Caco-2 (cell line): ENCODE measurements around the gene ST3GAL3. TPM values are rescaled to one million over a fixed set of nuclear protein-coding genes. Genes with fewer than 3 reads are reported as not detected.

Source experiments
- BruUV-seq: library from RNA; stranded (reverse); fragments of 400-500 nt; replicated peaks from 2 replicates; lab custom pipeline; 2021; lab: Mats Ljungman, UMichigan
- CTCF ChIA-PET: fragments of 300-600 bp; sonication (Branson Sonifier 250); formaldehyde crosslinking; loops from one replicate; lab custom pipeline; 2022; ENCODE audit warnings: antibody characterized with exemption; lab: Charles Lee
- POLR2A ChIA-PET: fragments of 300-600 bp; sonication (Branson Sonifier 250); formaldehyde crosslinking; loops from one replicate; lab custom pipeline; 2022; ENCODE audit warnings: antibody characterized with exemption; lab: Charles Lee
- DNase-seq, 2 experiments: peaks; one replicate each; pipeline versions ENCODE4 v3.0.0 to v3.0.0-alpha.2; 2020 to 2022
- H3K27me3 ChIP-seq: replicated peaks from 2 replicates; pipeline ENCODE4 v1.6.0; 2011; ENCODE audit warnings: low read length; ENCODE audit not compliant: control insufficient read depth, insufficient read depth
- H3K36me3 ChIP-seq: 2 replicates; pipeline ENCODE4 v1.5.1; 2011; ENCODE audit warnings: low read length; ENCODE audit not compliant: control insufficient read depth, insufficient read depth
- H3K4me1 ChIP-seq: fragments of 250-450 bp; sonication (Bioruptor Pico); 2 replicates; pipeline ENCODE4 v1.5.1; 2020; ENCODE audit warnings: mild to moderate bottlenecking
- H3K4me3 ChIP-seq: 2 replicates; pipeline ENCODE4 v1.5.1; 2011; ENCODE audit warnings: low read depth, mild to moderate bottlenecking, control low read depth, low read length
- H3K9me3 ChIP-seq: fragments of 250-450 bp; sonication (Bioruptor Pico); 2 replicates; pipeline ENCODE4 v1.5.1; 2020; ENCODE audit warnings: mild to moderate bottlenecking, moderate library complexity
- H3K27ac Mint-ChIP-seq: one replicate; pipeline ENCODE4 v1.8.0; 2022; ENCODE audit warnings: mixed read lengths; ENCODE audit not compliant: unreplicated experiment
- H3K27me3 Mint-ChIP-seq: one replicate; pipeline ENCODE4 v1.8.0; 2022; ENCODE audit warnings: mixed read lengths; ENCODE audit not compliant: insufficient read depth, unreplicated experiment
- H3K36me3 Mint-ChIP-seq: one replicate; pipeline ENCODE4 v1.8.0; 2022; ENCODE audit warnings: mild to moderate bottlenecking, mixed read lengths; ENCODE audit not compliant: insufficient read depth, unreplicated experiment
- H3K4me1 Mint-ChIP-seq: one replicate; pipeline ENCODE4 v1.8.0; 2022; ENCODE audit warnings: low read depth, mixed read lengths; ENCODE audit not compliant: unreplicated experiment
- H3K4me3 Mint-ChIP-seq: one replicate; pipeline ENCODE4 v1.8.0; 2022; ENCODE audit warnings: mild to moderate bottlenecking, moderate library complexity, mixed read lengths; ENCODE audit not compliant: unreplicated experiment
- H3K9me3 Mint-ChIP-seq: one replicate; pipeline ENCODE4 v1.8.0; 2022; ENCODE audit warnings: mixed read lengths; ENCODE audit not compliant: unreplicated experiment
- intact Hi-C: fragments of 100-400 bp; cut with micrococcal nuclease; formaldehyde crosslinking; loops from one replicate; pipeline ENCODE4 v1.10.0; 2022; ENCODE audit not compliant: unreplicated experiment
- total RNA-seq: library from RNA; stranded (reverse); gene quantifications from 2 replicates; pipeline ENCODE4 v1.2.3, GENCODE V29; 2022
- TF ChIP-seq, protein P1 (sequence below), 2 experiments: fragments of 200-600 bp in 1 of 2; IDR thresholded peaks; 1 replicate in 1 of 2; 2 replicates in 1 of 2; pipeline versions ENCODE4 v1.5.1 to v1.8.0; 2011 to 2022; ENCODE audit warnings: antibody characterized with exemption in 1 of 2, control low read depth in 1 of 2, inconsistent platforms in 1 of 2, low read depth in 1 of 2, low read length in 1 of 2, mild to moderate bottlenecking in 1 of 2, moderate library complexity in 1 of 2; ENCODE audit not compliant: insufficient read depth in 1 of 2, severe bottlenecking in 1 of 2, unreplicated experiment in 1 of 2

The ST3GAL3 gene
- total RNA-seq, 1 experiment from 2014 or later, result 5.6 TPM

DNA sequence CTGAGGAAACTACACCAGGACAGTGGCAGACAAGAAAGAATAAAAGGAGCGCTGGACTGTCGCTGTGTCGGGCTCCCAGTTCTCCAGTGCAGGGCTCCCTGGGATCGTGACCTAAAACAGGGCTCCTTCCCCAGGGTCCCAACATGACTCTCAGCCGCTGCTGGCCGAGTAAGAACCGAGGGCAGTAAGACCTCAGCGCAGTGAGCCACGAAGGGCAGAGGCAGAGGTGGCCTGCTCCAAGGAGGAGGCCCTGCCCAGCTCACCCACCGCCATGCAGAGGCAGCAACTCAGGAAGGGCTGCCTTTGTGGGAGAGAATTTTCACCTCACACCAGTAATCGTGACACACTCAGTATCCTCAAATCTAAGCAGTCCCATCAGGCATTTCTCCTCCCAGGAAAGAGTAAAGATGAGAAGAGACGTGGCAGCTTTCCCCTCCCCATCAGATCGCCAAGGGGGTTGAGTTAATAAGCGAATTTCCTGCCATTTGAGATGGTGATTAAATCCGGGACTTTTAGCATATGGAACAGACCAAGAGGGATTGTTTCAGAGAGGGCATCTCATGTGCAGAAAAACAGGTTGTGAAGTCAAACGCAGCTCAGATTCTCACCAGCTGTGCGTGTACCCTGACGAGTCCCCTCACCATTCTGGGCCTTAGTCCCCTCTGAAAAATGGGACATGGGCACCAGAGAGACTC is 206.5 kb downstream of the ST3GAL3 start:
- TF ChIP-seq, protein P1, sequence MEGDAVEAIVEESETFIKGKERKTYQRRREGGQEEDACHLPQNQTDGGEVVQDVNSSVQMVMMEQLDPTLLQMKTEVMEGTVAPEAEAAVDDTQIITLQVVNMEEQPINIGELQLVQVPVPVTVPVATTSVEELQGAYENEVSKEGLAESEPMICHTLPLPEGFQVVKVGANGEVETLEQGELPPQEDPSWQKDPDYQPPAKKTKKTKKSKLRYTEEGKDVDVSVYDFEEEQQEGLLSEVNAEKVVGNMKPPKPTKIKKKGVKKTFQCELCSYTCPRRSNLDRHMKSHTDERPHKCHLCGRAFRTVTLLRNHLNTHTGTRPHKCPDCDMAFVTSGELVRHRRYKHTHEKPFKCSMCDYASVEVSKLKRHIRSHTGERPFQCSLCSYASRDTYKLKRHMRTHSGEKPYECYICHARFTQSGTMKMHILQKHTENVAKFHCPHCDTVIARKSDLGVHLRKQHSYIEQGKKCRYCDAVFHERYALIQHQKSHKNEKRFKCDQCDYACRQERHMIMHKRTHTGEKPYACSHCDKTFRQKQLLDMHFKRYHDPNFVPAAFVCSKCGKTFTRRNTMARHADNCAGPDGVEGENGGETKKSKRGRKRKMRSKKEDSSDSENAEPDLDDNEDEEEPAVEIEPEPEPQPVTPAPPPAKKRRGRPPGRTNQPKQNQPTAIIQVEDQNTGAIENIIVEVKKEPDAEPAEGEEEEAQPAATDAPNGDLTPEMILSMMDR (IDR thresholded peaks at IDR 0.05; ENCODE audit: insufficient read depth in 1 of 2, low read depth in 1 of 2, low read length in 1 of 2, severe bottlenecking in 1 of 2, unreplicated experiment in 1 of 2), result no peak
- CTCF ChIA-PET, result interaction anchor here (0.6 to 3.1 kb wide), 4 partner anchors 17 to 150 kb away, joined by 3 to 9 read pairs (median 4); no protein-coding TSS in a partner anchor

DNA sequence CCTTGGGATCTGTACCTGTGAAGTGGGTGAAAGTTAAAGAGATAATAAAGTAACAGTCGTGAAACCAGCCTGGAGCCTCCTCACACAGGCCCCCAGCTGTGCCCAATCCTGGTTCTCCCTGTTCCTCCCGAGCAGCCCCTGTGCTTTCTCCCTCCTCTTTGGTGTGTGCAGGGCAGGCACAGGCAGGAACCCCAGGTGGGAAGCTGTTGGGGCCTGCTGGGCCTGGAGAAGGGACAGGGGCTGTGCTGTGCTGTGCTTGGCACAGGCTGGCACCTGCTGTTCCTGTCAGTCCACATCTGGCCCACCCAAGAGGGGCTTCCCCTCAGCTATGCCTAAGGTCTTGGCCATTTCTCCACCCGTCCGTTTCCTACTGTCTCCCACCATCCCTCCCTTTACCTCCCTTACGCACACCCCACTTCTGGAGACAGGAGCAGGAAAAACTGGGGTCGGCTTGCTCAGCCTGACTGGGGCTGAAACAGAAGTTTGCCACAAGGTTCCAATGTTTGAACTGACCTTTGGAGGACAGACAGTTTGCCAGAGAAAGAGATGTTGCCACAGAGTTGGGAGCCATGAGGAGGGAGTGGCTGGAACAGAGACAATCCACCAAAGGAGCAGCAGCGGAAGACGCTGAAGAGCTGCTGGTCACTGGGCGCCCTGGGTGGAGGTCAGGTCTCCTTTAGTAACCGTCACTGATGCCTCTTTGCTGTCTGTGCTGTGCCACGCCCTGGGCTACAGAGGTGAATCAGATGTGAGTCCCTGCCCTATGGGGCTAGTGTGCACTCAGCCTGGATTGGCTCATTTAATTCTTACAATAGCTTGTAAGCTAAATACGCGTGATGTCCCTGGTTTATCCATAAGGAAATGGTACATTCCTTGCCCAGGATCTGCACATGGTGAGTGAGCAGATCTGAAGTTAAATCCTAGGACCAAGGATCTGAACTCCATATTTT is 207.5 kb downstream of the ST3GAL3 start:
- no peak overlapping the region for H3K4me3 Mint-ChIP-seq
- no peak for DNase-seq
- BruUV-seq, result no TSS peak
- peaks cover 11% of the 10 kb centered on the region for H3K4me1 Mint-ChIP-seq
- Histone ChIP-seq H3K36me3 (no peaks in the 10 kb centered on the region), H3K4me1 (no peaks in the 10 kb centered on the region), H3K4me3 (no peak overlapping the region), H3K9me3 (no peaks in the 10 kb centered on the region), H3K27me3 (no peaks in the 10 kb centered on the region)
- ChIA-PET POLR2A (no interaction called here), CTCF (interaction anchor here (0.6 to 3.1 kb wide), 3 partner anchors 20 to 151 kb away, joined by 3 to 9 read pairs (median 4); no protein-coding TSS in a partner anchor)
- no peaks in the 10 kb centered on the region for H3K36me3 Mint-ChIP-seq
- H3K27ac Mint-ChIP-seq, result no peak overlapping the region
- intact Hi-C loops, result no loop called here
- H3K27me3 Mint-ChIP-seq, result no peaks in the 10 kb centered on the region
- TF ChIP-seq, protein P1 (IDR thresholded peaks at IDR 0.05; ENCODE audit: insufficient read depth in 1 of 2, low read depth in 1 of 2, low read length in 1 of 2, severe bottlenecking in 1 of 2, unreplicated experiment in 1 of 2), result no peak
- H3K9me3 Mint-ChIP-seq, result no peaks in the 10 kb centered on the region

More for the DNA sequence above, 206.5 kb downstream of the ST3GAL3 start:
- no peaks in the 10 kb centered on the region for H3K9me3 Mint-ChIP-seq
- Histone ChIP-seq H3K36me3 (no peaks in the 10 kb centered on the region), H3K9me3 (no peaks in the 10 kb centered on the region), H3K27me3 (no peaks in the 10 kb centered on the region), H3K4me1 (no peaks in the 10 kb centered on the region), H3K4me3 (no peak overlapping the region)
- H3K27me3 Mint-ChIP-seq, result no peaks in the 10 kb centered on the region
- no TSS peak for BruUV-seq
- no peak overlapping the region for H3K4me3 Mint-ChIP-seq
- POLR2A ChIA-PET, result no interaction called here
- peaks cover 11% of the 10 kb centered on the region for H3K4me1 Mint-ChIP-seq
- H3K27ac Mint-ChIP-seq, result no peak overlapping the region
- no peaks in the 10 kb centered on the region for H3K36me3 Mint-ChIP-seq
- no peak for DNase-seq
- intact Hi-C loops, result no loop called here

GRCh38 chr1:43919906-43920305 is 212.6 kb downstream of the ST3GAL3 start:
- no peak overlapping the region for H3K4me3 ChIP-seq
- Mint-ChIP-seq H3K9me3 (no peaks in the 10 kb centered on the region), H3K4me3 (no peak overlapping the region), H3K27me3 (no peaks in the 10 kb centered on the region), H3K4me1 (peaks cover 8% of the 10 kb centered on the region), H3K36me3 (no peaks in the 10 kb centered on the region), H3K27ac (no peak overlapping the region)
- no peaks in the 10 kb centered on the region for H3K4me1 ChIP-seq
- ChIA-PET CTCF (no interaction called here), POLR2A (no interaction called here)
- H3K9me3 ChIP-seq, result no peaks in the 10 kb centered on the region
- intact Hi-C loops, result no loop called here
- no TSS peak for BruUV-seq
- TF ChIP-seq, protein P1 (IDR thresholded peaks at IDR 0.05; ENCODE audit: insufficient read depth in 1 of 2, low read depth in 1 of 2, low read length in 1 of 2, severe bottlenecking in 1 of 2, unreplicated experiment in 1 of 2), result no peak
- no peaks in the 10 kb centered on the region for H3K27me3 ChIP-seq
- no peak for DNase-seq
- H3K36me3 ChIP-seq, result no peaks in the 10 kb centered on the region
